Fibroblast of the aortic adventitia (primary cell): ENCODE results near the gene EID3. TPM values are rescaled to one million over a fixed set of nuclear protein-coding genes. Genes with fewer than 3 reads are reported as not detected.
"Not testable (repeated sequence)": the region's sequence is repeated elsewhere in the genome, so short reads cannot be mapped to it uniquely, and the experiment has no call there.

ENCODE experiments used
- DNase-seq: peaks from one replicate; pipeline ENCODE4 v3.0.0-alpha.2; 2010; ENCODE audit warnings: low read depth
- H3K4me3 ChIP-seq: 2 replicates; pipeline ENCODE4 v1.5.1; 2011; ENCODE audit warnings: low read depth, mild to moderate bottlenecking, control low read depth, low read length, moderate library complexity
- CTCF ChIP-seq: IDR thresholded peaks from 2 replicates; pipeline ENCODE4 v1.5.1; 2011; ENCODE audit warnings: mild to moderate bottlenecking, low read length, control low read depth, inconsistent platforms; ENCODE audit not compliant: insufficient read depth
- total RNA-seq: library from RNA; depleted of rRNA; stranded (reverse); fragments of >200 nt; gene quantifications from 2 replicates; pipeline ENCODE4 v1.2.3, GENCODE V29; 2012; ENCODE audit warnings: low replicate concordance

The EID3 gene
- total RNA-seq, 1 donor: 14.9 TPM

DNA sequence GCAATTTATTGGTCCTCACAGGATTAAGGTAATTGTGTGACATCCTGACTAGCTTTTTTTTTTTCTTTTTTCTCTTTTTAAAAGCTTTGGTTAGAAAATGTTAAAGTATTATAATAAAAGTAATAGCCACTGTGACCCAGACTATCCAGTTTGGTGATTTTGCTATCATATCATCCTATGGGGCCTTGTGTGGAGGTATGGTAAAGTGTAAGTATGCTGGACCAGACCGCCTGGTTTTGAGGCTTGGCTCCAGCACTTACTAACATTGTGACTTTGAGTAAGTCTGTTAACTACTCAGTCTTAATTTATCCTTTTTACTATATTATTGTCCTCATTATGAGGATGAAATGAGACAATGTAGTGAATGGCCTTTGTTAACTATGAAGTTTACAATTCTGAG, 15.5 kb downstream of the EID3 start:
- TF ChIP-seq CTCF: no peak
- no peak for DNase-seq
- no peak overlapping the region for H3K4me3 ChIP-seq

DNA sequence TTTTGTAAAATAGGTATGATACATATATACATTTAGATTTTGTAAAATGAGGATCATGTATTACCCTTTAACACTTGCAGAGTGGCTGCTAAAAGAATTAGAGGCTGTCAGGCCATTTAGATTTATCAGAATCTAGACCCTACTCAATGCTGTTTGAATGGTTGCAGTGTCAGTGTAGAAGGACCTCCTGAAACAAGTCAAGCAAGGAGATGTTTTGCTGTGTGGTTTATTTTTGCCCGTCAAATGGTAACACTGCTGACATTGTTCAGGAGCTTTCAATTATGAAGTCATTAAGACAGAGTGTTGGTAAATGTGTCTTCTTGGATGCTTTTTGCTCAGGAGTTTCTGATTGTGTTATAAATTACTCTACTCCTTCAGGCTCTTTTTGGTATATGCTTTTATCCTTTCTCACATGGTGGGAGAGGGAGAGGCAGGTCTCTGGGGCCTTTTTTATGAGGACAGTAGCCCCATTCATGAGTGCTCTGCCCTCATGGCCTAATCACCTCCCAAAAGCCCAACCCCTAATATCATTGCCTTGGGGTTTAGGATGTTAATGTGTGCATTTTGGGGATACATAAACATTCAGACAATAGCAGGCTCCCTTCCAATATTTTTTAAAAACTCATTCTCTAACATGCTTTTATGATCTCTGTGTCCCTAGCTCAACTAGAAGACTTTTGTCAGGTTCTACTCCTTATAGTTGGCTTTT, 16.5 kb downstream of the EID3 start:
- no peak for TF ChIP-seq CTCF
- H3K4me3 ChIP-seq: no peak overlapping the region
- no peak for DNase-seq

DNA sequence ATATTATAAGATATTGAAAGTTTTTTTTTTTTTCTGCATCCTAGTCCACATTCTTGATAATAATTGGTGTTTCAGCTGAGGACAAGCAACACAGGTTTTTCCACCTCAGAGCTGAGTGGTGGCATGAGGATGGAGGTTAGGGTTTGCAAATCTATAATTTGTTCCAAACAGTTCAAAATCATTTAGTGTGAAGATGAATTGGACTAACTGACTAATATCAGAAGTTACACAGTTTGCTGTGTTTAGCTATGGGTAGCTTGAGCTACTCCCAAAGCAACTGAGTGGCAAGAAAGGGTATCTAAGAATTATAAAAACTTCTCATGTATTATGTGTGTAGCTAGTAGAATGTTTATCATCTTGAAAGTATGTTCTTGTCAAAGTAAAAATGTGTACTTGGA, 17.1 kb downstream of the EID3 start:
- no peak for DNase-seq
- no peak overlapping the region for H3K4me3 ChIP-seq
- no peak for TF ChIP-seq CTCF

- no peak overlapping the region for H3K4me3 ChIP-seq
- no peak for DNase-seq
- no peak for TF ChIP-seq CTCF
These were observed 18.4 kb downstream of the EID3 start for GRCh38 chr12:104321949-104322348.

- DNase-seq, H3K4me3 ChIP-seq: not testable (repeated sequence)
These were observed 19.0 kb downstream of the EID3 start for GRCh38 chr12:104322533-104322932.

DNA sequence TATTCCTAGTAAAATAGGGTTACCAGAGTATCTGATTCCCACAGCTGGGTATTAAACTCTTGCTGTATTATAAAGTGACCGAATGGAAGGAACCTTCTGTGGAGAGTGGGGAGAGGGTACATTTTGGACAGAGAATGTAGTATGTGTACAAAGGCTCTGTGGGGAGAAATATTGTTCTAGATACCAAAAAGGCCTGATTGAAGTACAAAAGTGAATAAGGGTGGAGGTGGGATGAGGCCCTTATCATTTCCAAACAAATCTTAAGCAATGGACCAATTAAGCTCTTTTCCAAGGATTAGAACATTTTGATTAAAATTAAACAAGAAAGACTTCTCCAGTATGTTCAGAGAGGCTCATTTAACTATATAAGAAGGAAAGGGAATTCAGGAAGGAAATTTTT, 20.4 kb downstream of the EID3 start:
- TF ChIP-seq CTCF: no peak
- no peak for DNase-seq
- H3K4me3 ChIP-seq: no peak overlapping the region

DNA sequence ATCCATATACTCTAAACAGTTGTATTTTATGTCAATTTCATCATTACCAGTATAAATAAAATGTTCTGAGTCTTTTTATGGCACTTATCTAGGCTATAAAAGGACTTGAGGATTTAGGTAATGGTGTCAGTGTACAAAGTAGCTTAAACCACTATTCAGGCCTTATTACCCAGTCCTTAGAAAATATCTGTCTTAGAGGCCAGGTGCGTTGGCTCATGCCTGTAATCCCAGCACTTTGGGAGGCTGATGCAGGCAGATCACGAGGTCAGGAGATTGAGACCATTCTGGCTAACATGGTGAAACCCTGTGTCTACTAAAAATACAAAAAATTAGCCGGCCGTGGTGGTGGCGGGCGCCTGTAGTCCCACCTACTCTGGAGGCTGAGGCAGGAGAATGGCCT, 24.7 kb downstream of the EID3 start:
- not testable (repeated sequence) for H3K4me3 ChIP-seq, DNase-seq

DNA sequence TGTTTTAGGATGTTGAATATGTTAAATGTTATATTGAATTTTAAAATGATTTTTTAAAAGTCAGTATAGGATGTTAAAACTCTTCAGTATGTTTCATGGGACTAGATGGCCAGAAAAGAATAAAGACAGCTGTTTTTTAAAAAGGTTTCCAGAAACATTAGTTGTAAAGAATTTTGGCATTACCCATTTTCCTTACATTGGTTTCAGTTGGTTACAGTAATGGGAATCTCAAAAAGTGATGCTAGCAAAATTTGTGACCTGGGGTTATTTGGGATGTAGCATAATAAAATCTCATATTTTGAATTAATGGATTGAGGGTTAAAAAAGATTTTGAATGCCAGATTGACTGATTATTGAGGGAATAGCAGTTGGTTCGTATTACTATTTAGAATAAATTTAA, 25.3 kb downstream of the EID3 start:
- no peak for DNase-seq
- no peak for TF ChIP-seq CTCF

More for the DNA sequence above, 25.3 kb downstream of the EID3 start:
- no peak overlapping the region for H3K4me3 ChIP-seq
